Right kidney (tissue), 1 donor: ENCODE results near the gene EFTUD2.
A peak's percentile ranks its signal among the peaks of the same experiment; 100 is the strongest.

ENCODE experiments used
- DNase-seq: peaks from one replicate; pipeline ENCODE4 v3.0.0-alpha.2; 2016

EFTUD2 gene

GRCh38 chr17:44911133-44912001 lies 12.1 kb upstream of the EFTUD2 start:
- peak; percentile 41 for DNase-seq

- DNase-seq, result no peak
Measured at GRCh38 chr17:44910231-44911106, 11.2 kb upstream of the EFTUD2 start.

- no peak for DNase-seq
Measured at GRCh38 chr17:44909681-44910144, 10.5 kb upstream of the EFTUD2 start.

- no peak for DNase-seq
Measured at GRCh38 chr17:44908761-44909326, 9.6 kb upstream of the EFTUD2 start.

- no peak for DNase-seq
Measured at GRCh38 chr17:44907729-44908470, 8.7 kb upstream of the EFTUD2 start.

GRCh38 chr17:44906763-44907728 lies 7.8 kb upstream of the EFTUD2 start:
- DNase-seq, result no peak

GRCh38 chr17:44906010-44906646 lies 6.9 kb upstream of the EFTUD2 start:
- DNase-seq, result no peak

- DNase-seq, result no peak
Measured at GRCh38 chr17:44905006-44906000, 6.1 kb upstream of the EFTUD2 start.

GRCh38 chr17:44904001-44904984 lies 5.0 kb upstream of the EFTUD2 start:
- DNase-seq, result no peak

- DNase-seq, result no peak
Measured at GRCh38 chr17:44903012-44903685, 3.9 kb upstream of the EFTUD2 start.

- DNase-seq, result no peak
Measured at GRCh38 chr17:44902135-44902760, 3.0 kb upstream of the EFTUD2 start.

- DNase-seq, result no peak
Measured at GRCh38 chr17:44901411-44901921, 2.2 kb upstream of the EFTUD2 start.

- no peak for DNase-seq
Measured at GRCh38 chr17:44900894-44901293, 1.6 kb upstream of the EFTUD2 start.

- no peak for DNase-seq
Measured at GRCh38 chr17:44898768-44899073, 524 bp downstream of the EFTUD2 start.

- no peak for DNase-seq
Measured at GRCh38 chr17:44894642-44895041, 4.6 kb downstream of the EFTUD2 start.

GRCh38 chr17:44892250-44892649 lies 7.0 kb downstream of the EFTUD2 start:
- no peak for DNase-seq

- no peak for DNase-seq
Measured at GRCh38 chr17:44889003-44889402, 10.2 kb downstream of the EFTUD2 start.
